PFSK-1 (cell line): ENCODE data around the gene LRFN2.

Experiments
- FOXP2 ChIP-seq: optimal IDR thresholded peaks from 2 replicates; pipeline ENCODE3; 2011; ENCODE audit warnings: borderline replicate concordance, control low read depth, inconsistent platforms; ENCODE audit not compliant: insufficient read depth; ENCODE audit errors: extremely low read length, extremely low read depth
- POLR2AphosphoS5 ChIP-seq: IDR thresholded peaks from 2 replicates; pipeline ENCODE4 v1.6.1; 2012; ENCODE audit warnings: low read depth, mild to moderate bottlenecking, control low read depth, low read length, moderate library complexity
- SIN3A ChIP-seq: IDR thresholded peaks from 2 replicates; pipeline ENCODE4 v1.6.1; 2012; ENCODE audit warnings: mild to moderate bottlenecking, low read length, moderate library complexity, borderline replicate concordance; ENCODE audit not compliant: insufficient read depth
- TAF1 ChIP-seq: IDR thresholded peaks from 2 replicates; pipeline ENCODE4 v1.6.1; 2012; ENCODE audit warnings: low read length, control low read depth, borderline replicate concordance; ENCODE audit not compliant: insufficient read depth
- TF ChIP-seq, protein P1 (sequence below), 2 experiments: IDR thresholded peaks; 2 replicates each; pipeline versions ENCODE4 v1.6.1 to v1.8.0; 2011 to 2012; ENCODE audit warnings: low read depth in 2 of 2, low read length in 2 of 2, control low read depth in 1 of 2, inconsistent platforms in 1 of 2, mild to moderate bottlenecking in 1 of 2, moderate library complexity in 1 of 2; ENCODE audit not compliant: insufficient read depth in 1 of 2

DNA sequence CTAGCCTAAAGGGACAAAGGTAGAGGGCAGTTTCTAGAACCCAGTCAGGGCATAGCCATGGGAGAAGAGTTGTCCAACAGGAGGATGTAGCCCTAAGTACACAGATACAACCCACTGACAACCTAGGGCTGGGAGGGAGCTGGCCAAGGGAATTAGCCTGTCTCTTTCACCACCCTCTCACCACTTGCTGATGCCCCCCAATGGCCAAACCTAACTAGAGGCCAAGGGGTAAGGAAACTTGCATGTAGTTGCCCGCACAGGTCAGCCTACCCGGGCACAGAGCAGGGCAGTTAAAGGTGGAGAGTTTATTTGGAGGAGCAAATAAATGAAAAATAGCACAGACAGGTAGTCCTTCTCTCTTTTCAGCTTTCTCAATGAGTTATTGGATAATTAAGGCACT, 143.3 kb downstream of the LRFN2 start:
- TF ChIP-seq TAF1 (no peak), POLR2AphosphoS5 (no peak), FOXP2 (no peak), SIN3A (no peak)
- TF ChIP-seq, protein P1, sequence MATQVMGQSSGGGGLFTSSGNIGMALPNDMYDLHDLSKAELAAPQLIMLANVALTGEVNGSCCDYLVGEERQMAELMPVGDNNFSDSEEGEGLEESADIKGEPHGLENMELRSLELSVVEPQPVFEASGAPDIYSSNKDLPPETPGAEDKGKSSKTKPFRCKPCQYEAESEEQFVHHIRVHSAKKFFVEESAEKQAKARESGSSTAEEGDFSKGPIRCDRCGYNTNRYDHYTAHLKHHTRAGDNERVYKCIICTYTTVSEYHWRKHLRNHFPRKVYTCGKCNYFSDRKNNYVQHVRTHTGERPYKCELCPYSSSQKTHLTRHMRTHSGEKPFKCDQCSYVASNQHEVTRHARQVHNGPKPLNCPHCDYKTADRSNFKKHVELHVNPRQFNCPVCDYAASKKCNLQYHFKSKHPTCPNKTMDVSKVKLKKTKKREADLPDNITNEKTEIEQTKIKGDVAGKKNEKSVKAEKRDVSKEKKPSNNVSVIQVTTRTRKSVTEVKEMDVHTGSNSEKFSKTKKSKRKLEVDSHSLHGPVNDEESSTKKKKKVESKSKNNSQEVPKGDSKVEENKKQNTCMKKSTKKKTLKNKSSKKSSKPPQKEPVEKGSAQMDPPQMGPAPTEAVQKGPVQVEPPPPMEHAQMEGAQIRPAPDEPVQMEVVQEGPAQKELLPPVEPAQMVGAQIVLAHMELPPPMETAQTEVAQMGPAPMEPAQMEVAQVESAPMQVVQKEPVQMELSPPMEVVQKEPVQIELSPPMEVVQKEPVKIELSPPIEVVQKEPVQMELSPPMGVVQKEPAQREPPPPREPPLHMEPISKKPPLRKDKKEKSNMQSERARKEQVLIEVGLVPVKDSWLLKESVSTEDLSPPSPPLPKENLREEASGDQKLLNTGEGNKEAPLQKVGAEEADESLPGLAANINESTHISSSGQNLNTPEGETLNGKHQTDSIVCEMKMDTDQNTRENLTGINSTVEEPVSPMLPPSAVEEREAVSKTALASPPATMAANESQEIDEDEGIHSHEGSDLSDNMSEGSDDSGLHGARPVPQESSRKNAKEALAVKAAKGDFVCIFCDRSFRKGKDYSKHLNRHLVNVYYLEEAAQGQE (IDR thresholded peaks at IDR 0.05; ENCODE audit: insufficient read depth in 1 of 2, low read depth in 2 of 2, low read length in 2 of 2), result no peak
